Stimulated activated CD8-positive, alpha-beta memory T cell treated with anti-CD3 and anti-CD28 coated beads, Interleukin-15, amount 100 ng/mL, for 1 hour (primary cell): Measurements from ENCODE around the gene MDC1.

ENCODE experiments used
- DNase-seq: peaks from one replicate; pipeline ENCODE4 v3.0.0-alpha.2; 2020; ENCODE audit warnings: low read depth

The MDC1 gene

GRCh38 chr6:30747300-30747687 lies 30.2 kb upstream of the MDC1 start:
- no peak for DNase-seq

DNA sequence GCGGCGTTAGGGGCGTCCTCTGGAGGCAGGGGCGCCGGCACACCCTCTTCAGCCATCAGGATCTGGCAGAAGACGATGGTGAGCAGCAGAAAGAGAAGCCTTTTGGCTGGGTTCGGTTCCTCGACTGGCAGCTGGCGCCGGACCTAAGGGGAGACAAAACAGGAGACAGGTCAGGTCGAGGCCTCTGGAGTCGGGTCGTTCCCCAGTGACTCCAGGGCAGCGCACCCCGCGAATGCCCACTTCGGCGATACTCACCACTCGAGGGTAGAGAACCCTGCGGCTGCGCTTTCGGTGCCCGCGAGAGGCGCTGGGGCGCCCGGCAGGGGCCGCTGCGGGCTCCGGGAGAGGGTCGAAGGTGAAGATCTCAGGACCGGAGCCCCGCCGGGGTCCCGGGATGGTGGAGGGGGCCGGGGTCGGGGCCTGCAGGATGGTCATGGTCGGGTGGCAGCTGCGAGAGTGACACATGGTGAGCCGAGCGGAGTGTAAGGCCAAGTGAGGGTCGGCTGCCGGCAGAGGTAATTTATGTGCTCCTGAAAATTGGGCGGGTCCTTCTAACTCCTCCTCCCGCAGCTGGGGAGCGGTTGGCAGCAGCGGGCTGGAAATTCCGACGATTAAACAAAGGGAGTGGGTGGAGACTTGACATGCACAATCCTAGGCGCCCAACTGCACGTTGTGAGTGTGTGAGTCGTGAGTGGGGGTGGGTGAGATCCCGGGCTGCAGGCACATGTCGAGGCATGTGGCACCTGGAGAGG lies 27.1 kb upstream of the MDC1 start, which contains the start of gene IER3:
Gene IER3 (minus strand): TSS at position 494 of the 752 bp plus-strand sequence. CDS start 29 bp downstream, at position 465.
- peak; percentile 51 for DNase-seq

GRCh38 chr6:30743099-30744053 lies 26.3 kb upstream of the MDC1 start:
- no peak for DNase-seq

- peak; percentile 80 for DNase-seq
These were observed 25.4 kb upstream of the MDC1 start, which contains the start of gene FLOT1 for GRCh38 chr6:30742316-30743098. FLOT1 (minus strand) TSS chr6:30742687; CDS start chr6:30742189, 498 bp downstream.

DNA sequence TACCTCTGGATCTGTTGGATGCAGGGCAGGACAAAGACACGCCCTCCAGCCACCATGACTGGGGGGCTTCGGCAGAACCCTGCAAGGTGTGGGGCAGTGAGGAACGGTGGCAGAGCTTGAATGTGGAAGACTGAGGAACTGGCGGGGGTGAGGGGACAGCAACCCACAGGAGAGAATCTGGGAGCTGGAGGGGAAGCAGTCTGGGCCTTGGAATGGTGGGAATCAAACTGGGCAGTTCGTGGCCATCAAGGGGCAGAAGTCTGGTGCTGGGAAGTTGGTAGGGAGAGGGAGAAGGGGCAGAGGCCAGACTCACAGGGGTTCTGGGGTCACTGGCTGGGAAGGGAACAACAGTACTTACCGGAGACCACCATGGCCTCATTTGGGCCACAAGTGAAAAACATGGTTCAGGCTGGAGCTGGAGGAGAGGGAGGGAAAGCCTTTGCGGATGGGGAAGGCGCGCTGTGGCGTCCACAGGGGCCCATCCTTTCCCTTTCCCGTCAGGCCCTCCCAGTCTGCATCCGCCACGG lies 24.8 kb upstream of the MDC1 start:
- DNase-seq = no peak

DNA sequence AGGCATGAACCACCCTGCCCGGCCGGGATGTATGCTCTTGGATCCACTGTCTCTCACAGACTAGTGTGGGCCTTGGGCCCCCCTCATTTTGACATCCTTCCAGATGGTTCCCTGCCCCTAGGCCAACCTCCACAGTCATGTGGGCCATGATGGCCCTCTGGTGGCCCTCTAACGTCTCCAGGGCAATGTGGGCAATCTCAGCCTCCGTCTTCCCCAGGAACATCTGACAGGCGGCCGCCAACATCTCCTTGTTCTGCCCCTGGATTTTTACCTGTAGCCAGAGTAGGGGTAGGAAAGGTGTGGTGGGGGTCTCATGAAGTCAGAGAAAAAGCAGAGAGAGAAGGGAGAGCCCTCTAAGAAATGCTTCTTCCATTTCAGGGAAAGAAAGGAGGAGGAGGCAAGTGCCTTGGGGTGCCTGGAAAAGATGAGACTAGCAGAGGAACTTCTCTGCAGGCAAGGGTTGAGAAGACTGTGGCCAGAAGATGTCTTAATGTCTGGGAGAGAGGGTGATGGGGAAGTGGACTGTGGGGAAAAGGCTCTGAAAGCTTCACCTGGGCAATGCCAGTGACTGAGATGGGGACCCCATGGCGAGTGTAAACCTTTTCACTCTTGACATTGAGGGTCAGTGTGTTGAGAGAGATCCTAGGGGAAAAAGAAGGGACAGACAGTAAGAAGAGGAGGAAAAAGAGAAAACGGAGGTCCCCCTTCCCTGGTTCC lies 24.1 kb upstream of the MDC1 start:
- DNase-seq = no peak

DNA sequence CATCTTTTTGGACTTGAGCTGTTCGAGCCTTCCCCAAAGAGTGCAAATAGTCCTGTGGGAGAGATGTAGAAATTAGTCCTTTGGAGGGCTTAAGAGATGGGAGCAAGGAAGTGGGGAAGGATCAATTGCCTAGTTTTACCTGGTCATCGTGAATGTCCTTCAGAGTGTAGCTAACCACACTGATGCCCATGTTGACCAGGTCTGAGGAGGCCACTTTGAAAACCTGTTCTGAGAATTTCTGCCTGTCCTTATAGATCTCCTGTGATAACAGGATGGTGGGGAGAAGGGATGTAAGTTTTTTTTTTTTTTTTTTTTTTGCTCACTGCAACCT lies 23.4 kb upstream of the MDC1 start:
- no peak for DNase-seq

DNA sequence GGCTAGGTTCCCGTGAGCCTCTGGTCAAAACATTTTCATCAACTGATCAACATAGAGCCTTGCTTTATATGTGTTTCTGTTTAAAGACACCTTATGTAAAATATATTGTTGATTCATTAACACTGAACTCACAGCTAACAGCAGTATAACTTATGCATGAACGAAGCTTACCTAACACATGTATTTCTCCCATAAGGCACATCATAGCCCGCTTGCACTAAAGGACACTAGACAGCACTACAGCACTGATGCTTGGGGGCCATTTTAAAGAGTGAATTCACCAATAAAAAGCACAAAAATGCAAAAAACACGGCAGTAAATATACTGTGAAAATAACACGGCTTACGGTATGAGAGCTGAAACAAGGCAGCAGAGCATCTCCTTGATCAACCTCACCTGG lies 21.5 kb upstream of the MDC1 start:
- DNase-seq = no peak

GRCh38 chr6:30735668-30736314 lies 18.7 kb upstream of the MDC1 start:
- no peak for DNase-seq

GRCh38 chr6:30732237-30732943 lies 15.3 kb upstream of the MDC1 start:
- no peak for DNase-seq

GRCh38 chr6:30730601-30731435 lies 13.7 kb upstream of the MDC1 start:
- peak; percentile 63 for DNase-seq

DNA sequence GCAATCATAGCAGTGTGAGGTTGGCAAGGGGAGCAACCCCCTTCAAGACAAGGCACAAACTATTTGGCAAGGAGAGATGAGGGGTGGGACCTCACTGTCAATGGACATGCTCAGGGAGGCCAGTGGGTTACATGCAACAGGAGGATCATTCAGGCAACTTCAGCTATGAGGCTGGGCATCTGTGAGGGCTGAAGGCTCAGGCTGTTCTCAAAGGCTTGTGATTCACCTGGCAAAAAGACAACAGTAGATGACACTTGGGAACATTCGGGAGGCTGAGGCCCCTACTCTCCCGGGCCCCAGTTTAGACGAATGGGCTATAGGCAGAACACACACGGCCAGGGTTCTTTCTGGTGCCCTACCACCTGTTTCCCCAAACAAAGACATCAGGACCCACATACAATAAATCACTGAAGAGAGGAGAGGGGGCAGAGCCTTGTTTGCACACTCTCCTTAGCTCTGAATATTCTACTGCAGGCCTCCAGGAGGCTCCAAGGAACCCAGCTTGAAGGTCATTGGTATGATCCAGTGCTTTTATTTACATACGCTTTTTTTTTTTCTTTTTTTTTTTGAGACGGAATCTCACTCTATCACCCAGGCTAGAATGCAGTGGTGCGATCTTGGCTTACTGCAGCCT lies 11.0 kb upstream of the MDC1 start:
- no peak for DNase-seq

- DNase-seq = no peak
These were observed 9.7 kb upstream of the MDC1 start for GRCh38 chr6:30726506-30727413.

- DNase-seq = no peak
These were observed 8.8 kb upstream of the MDC1 start for GRCh38 chr6:30725713-30726505.

DNA sequence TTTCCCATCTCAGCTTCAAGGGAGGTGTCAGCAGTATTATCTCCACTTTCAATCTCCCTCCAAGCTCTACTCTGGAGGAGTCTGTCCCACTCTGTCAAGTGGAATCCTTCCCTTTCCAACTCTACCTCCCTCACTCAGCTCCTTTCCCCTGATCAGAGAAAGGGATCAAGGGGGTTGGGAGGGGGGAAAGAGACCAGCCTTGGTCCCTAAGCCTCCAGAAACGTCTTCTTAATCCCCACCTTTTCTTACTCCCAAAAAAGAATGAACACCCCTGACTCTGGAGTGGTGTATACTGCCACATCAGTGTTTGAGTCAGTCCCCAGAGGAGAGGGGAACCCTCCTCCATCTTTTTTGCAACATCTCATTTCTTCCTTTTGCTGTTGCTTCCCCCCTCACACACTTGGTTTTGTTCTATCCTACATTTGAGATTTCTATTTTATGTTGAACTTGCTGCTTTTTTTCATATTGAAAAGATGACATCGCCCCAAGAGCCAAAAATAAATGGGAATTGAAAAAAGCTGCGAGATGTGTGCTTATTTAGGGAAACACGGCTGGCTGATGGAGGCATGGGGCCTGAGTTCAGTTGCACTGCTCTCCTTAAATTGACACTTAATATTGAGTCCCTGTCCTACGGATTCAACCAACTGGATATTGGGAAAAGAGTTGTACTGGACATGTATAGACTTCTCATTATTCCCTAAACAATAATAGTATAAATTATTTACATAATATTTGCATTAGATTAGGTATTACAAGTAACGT lies 8.0 kb upstream of the MDC1 start:
- DNase-seq = no peak
